OCI-LY1 (cell line): ENCODE measurements around the gene HDAC7.

Source experiments
- H2AFZ ChIP-seq: fragments of 200-600 bp; sonication (generic), shearing (Covaris generic); 2 replicates; pipeline ENCODE4 v1.6.0; 2014; ENCODE audit warnings: antibody characterized with exemption, mild to moderate bottlenecking, low read length
- H3F3A ChIP-seq: fragments of 200-600 bp; sonication (generic), shearing (Covaris generic); 2 replicates; pipeline ENCODE4 v1.6.0; 2014; ENCODE audit warnings: mild to moderate bottlenecking, antibody characterized with exemption, low read length, moderate library complexity; ENCODE audit not compliant: insufficient read depth
- H3K27ac ChIP-seq: fragments of 200-600 bp; sonication (generic); 2 replicates; pipeline ENCODE4 v1.5.1; 2014; ENCODE audit warnings: low read length, mixed run types, mild to moderate bottlenecking, low read depth; ENCODE audit not compliant: poor library complexity, severe bottlenecking
- H3K27me3 ChIP-seq: fragments of 200-600 bp; sonication (generic); 2 replicates; pipeline ENCODE4 v1.6.0; 2014; ENCODE audit warnings: antibody characterized with exemption, mild to moderate bottlenecking, low read length, moderate library complexity; ENCODE audit not compliant: insufficient read depth
- H3K36me3 ChIP-seq: fragments of 200-600 bp; sonication (generic); 2 replicates; pipeline ENCODE4 v1.6.1; 2014; ENCODE audit warnings: mild to moderate bottlenecking, antibody characterized with exemption, low read length, moderate library complexity, mixed read lengths; ENCODE audit not compliant: insufficient read depth
- H3K4me1 ChIP-seq: fragments of 200-600 bp; sonication (generic); 2 replicates; pipeline ENCODE4 v1.5.1; 2014; ENCODE audit warnings: mild to moderate bottlenecking, low read length, moderate library complexity; ENCODE audit not compliant: insufficient read depth, severe bottlenecking
- H3K4me2 ChIP-seq: fragments of 200-600 bp; sonication (generic), shearing (Covaris generic); 2 replicates; pipeline ENCODE4 v1.6.1; 2014; ENCODE audit warnings: low read length
- H3K4me3 ChIP-seq: fragments of 200-600 bp; sonication (generic); 2 replicates; pipeline ENCODE4 v1.5.1; 2014; ENCODE audit warnings: low read length, low read depth, mild to moderate bottlenecking, mixed read lengths; ENCODE audit not compliant: poor library complexity, severe bottlenecking
- H3K79me2 ChIP-seq: fragments of 200-600 bp; shearing (Covaris generic); 2 replicates; pipeline ENCODE4 v1.6.1; 2016; ENCODE audit warnings: mixed run types, low read length, mixed read lengths; ENCODE audit not compliant: insufficient read depth
- H3K9ac ChIP-seq: fragments of 200-600 bp; sonication (generic), shearing (Covaris generic); 2 replicates; pipeline ENCODE4 v1.6.1; 2014; ENCODE audit warnings: mild to moderate bottlenecking, low read length, mixed read lengths
- H3K9me2 ChIP-seq: fragments of 200-600 bp; sonication (generic), shearing (Covaris generic); 2 replicates; pipeline ENCODE4 v1.6.1; 2014; ENCODE audit warnings: low read depth, mild to moderate bottlenecking, low read length, mixed read lengths
- H3K9me3 ChIP-seq: fragments of 200-600 bp; shearing (Covaris generic); 2 replicates; pipeline ENCODE4 v1.6.1; 2014; ENCODE audit warnings: low read length, mixed read lengths
- H4K20me1 ChIP-seq: fragments of 200-600 bp; sonication (generic), shearing (Covaris generic); 2 replicates; pipeline ENCODE4 v1.6.0; 2016; ENCODE audit warnings: mild to moderate bottlenecking, low read length; ENCODE audit not compliant: insufficient read depth
- EZH2 ChIP-seq: fragments of 200-600 bp; sonication (generic), shearing (Covaris generic); IDR thresholded peaks from 2 replicates; pipeline ENCODE4 v1.8.0; 2017; ENCODE audit warnings: borderline replicate concordance, mixed run types, mild to moderate bottlenecking, antibody characterized with exemption, low read length, moderate library complexity, mixed read lengths
- TF ChIP-seq, protein P1 (sequence below): fragments of 200-600 bp; sonication (generic), shearing (Covaris generic); IDR thresholded peaks from 2 replicates; pipeline ENCODE4 v1.5.1; 2017; ENCODE audit warnings: mild to moderate bottlenecking, antibody characterized with exemption, low read length, moderate library complexity, mixed read lengths

The HDAC7 gene

DNA sequence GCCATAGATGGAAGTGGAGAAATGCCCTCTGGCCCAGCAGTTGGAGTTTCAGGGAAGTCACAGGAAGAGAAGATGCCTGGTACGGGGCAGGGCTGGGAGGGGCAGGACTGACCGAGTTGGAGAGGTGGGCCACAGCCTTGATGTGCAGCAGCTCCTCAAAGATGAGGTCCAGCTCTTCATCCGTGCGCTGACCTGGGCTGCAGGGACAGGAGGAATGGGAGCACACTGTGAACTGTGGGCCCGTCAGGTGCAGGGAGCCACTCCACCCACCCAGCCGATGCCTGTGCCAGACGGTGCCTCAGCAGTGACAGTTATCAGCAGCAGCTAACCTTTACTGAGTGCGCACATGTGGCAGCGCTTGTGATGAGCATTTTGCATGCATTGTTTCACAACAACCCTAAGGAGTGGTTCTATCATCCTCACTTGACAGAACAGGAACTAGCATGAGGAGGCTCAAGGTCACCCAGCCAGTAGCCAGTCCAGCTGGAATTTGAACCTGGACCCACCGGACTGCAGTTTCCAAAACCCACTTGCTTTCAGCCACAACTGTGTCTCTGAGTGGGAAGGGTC is 69.4 kb downstream of the HDAC7 start:
- H2AFZ ChIP-seq, result no peak overlapping the region
- H3K9me2 ChIP-seq, result no peaks in the 10 kb centered on the region
- no peaks in the 10 kb centered on the region for H3F3A ChIP-seq
- H3K9ac ChIP-seq, result no peak overlapping the region
- no peak overlapping the region for H3K4me2 ChIP-seq
- H3K27ac ChIP-seq, result no peak overlapping the region
- no peaks in the 10 kb centered on the region for H3K36me3 ChIP-seq
- no peaks in the 10 kb centered on the region for H4K20me1 ChIP-seq
- no peaks in the 10 kb centered on the region for H3K4me1 ChIP-seq
- no peaks in the 10 kb centered on the region for H3K79me2 ChIP-seq
- no peaks in the 10 kb centered on the region for H3K9me3 ChIP-seq
- H3K4me3 ChIP-seq, result no peak overlapping the region
- no peak for TF ChIP-seq EZH2
- TF ChIP-seq, protein P1, sequence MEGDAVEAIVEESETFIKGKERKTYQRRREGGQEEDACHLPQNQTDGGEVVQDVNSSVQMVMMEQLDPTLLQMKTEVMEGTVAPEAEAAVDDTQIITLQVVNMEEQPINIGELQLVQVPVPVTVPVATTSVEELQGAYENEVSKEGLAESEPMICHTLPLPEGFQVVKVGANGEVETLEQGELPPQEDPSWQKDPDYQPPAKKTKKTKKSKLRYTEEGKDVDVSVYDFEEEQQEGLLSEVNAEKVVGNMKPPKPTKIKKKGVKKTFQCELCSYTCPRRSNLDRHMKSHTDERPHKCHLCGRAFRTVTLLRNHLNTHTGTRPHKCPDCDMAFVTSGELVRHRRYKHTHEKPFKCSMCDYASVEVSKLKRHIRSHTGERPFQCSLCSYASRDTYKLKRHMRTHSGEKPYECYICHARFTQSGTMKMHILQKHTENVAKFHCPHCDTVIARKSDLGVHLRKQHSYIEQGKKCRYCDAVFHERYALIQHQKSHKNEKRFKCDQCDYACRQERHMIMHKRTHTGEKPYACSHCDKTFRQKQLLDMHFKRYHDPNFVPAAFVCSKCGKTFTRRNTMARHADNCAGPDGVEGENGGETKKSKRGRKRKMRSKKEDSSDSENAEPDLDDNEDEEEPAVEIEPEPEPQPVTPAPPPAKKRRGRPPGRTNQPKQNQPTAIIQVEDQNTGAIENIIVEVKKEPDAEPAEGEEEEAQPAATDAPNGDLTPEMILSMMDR, result no peak
- H3K27me3 ChIP-seq, result no peaks in the 10 kb centered on the region; the same call in 1 of the 2 replicates

DNA sequence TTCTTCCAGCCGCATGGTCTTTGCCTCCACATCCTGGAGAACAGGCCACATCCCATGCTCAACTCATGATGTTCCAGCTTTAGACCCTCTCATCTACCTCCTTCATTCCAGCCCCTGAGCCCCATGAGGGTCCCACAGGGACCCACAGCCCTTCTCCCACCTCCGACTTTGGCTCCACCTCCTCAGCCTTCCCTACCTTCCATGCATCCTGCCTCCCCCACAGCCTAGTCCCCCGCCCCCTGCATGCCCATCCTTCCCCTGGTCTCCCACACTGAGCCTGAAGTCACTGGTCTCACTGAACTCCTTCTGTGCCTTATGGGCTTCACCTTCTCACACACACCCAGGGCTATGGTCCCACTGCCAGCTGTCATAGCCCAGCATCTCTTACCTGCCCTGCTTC is 70.8 kb downstream of the HDAC7 start:
- no peaks in the 10 kb centered on the region; the same call in 1 of the 2 replicates for H3K27me3 ChIP-seq
- H3K79me2 ChIP-seq, result no peaks in the 10 kb centered on the region
- H4K20me1 ChIP-seq, result no peaks in the 10 kb centered on the region
- TF ChIP-seq EZH2, result no peak
- TF ChIP-seq, protein P1, result no peak
- H3K36me3 ChIP-seq, result no peaks in the 10 kb centered on the region
- no peaks in the 10 kb centered on the region for H3K4me1 ChIP-seq
- no peak overlapping the region for H3K4me3 ChIP-seq
- no peaks in the 10 kb centered on the region for H3K9me3 ChIP-seq
- no peaks in the 10 kb centered on the region for H3F3A ChIP-seq
- H3K9ac ChIP-seq, result no peak overlapping the region
- H3K27ac ChIP-seq, result no peak overlapping the region
- no peaks in the 10 kb centered on the region for H3K9me2 ChIP-seq
- H3K4me2 ChIP-seq, result no peak overlapping the region
- H2AFZ ChIP-seq, result no peak overlapping the region

DNA sequence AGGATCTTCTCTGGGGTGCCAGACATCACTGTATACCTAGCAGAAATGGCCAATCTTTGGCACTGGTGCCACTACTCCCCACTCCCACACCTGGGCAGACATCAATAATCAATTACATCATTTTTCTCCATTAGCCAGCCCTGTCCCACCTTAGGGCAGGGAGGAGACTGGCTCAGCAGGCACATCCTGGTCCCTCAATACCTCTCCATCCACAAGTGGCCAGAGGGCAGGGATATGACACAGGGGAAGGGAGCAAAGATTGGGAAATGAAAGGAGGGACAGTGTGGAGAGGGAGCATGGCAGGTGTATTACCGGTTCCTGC is 71.2 kb downstream of the HDAC7 start:
- Histone ChIP-seq H3K79me2 (no peaks in the 10 kb centered on the region), H3K27me3 (no peaks in the 10 kb centered on the region; the same call in 1 of the 2 replicates), H2AFZ (no peak overlapping the region), H3K27ac (no peak overlapping the region), H3K4me3 (no peak overlapping the region), H3K4me1 (no peaks in the 10 kb centered on the region), H3K4me2 (no peak overlapping the region), H4K20me1 (no peaks in the 10 kb centered on the region), H3K9ac (no peak overlapping the region), H3K36me3 (no peaks in the 10 kb centered on the region), H3K9me2 (no peaks in the 10 kb centered on the region), H3F3A (no peaks in the 10 kb centered on the region), H3K9me3 (no peaks in the 10 kb centered on the region)
- TF ChIP-seq, protein P1, result no peak
